Activated CD8-positive, alpha-beta memory T cell treated with anti-CD3 and anti-CD28 coated beads, Interleukin-2, amount 50 U/mL, for 1 hour (primary cell): Measurements from ENCODE around the gene SORL1.
"Not testable (repeated sequence)": the region's sequence is repeated elsewhere in the genome, so short reads cannot be mapped to it uniquely, and the experiment has no call there.

ENCODE experiments used
- DNase-seq: peaks from one replicate; pipeline ENCODE4 v3.0.0-alpha.2; 2020; ENCODE audit errors: extremely low read depth

SORL1 gene

DNA sequence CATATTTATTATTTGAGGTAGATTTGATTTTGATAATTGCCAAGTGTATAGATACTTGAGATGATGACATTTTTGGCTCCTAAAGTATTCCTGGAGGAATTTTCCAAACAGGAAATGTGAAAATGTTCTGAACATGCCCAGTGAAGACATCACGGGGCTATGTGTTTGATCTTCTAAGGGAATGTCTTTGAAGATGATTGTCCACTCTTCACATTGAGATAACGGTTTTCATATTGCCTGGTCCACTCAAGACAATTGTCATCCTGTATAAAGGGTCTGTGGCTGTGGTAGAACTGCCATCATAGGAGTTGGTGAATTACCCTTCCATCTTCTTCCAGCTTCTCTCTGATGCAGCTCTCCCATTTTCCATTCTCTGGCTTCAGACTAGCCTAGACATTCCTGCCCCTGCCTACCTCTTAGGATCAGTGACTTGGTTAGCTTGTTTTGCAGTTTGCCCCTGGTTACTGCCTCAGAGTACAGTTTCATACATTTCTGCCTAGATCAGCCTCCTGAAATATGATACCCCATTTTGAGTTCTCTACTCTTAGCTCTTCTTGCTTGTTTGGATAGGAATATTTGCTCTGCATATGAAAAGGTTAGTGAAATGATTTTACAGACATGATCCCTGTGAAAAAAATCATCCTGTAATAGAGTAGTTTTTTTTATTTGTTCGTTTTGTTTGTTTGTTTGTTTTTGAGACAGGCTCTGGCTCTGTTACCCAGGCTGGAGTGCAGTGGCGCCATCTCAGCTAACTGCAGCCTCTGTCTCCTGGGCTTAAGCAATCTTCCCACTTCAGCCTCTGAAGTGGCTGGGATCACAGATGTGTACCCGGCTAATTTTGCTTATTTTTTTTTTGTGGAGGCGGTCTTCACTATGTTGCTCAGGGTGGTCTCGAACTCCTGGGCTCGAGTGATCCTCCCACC is 112.0 kb downstream of the SORL1 start:
- DNase-seq, result no peak

DNA sequence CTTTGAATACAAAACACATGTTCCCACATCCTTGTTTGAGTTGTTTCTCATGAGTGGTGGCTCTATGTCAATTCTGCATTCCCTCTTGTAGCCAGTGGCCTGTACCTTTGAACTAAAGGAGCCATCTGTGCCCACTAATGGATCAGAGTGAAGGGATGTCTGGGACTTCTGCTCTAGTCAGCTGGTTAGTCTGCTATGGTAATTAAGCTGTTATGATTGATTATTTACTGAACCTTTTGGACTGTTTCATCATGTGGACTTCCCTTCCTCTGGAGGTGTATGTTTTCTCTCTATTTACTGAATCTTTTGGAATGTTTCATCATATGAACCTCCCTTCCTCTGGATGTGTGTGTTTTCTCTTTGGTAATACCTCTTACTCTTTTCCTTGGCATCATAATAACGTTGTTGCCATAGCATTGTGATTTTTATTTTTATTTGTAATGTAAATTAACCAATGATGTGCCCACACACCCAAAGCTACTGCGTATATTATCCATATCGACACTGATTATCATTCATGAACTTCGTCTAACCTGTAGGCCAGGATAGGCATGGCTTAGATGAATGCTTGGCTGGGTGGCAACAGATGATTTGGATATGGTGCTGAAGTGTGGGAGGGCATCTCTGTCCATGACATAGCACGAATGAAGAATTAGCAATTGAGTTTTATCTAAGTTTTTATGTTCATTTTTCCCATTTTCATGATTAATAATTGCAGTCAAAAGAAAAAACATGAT is 113.0 kb downstream of the SORL1 start:
- DNase-seq, result no peak

DNA sequence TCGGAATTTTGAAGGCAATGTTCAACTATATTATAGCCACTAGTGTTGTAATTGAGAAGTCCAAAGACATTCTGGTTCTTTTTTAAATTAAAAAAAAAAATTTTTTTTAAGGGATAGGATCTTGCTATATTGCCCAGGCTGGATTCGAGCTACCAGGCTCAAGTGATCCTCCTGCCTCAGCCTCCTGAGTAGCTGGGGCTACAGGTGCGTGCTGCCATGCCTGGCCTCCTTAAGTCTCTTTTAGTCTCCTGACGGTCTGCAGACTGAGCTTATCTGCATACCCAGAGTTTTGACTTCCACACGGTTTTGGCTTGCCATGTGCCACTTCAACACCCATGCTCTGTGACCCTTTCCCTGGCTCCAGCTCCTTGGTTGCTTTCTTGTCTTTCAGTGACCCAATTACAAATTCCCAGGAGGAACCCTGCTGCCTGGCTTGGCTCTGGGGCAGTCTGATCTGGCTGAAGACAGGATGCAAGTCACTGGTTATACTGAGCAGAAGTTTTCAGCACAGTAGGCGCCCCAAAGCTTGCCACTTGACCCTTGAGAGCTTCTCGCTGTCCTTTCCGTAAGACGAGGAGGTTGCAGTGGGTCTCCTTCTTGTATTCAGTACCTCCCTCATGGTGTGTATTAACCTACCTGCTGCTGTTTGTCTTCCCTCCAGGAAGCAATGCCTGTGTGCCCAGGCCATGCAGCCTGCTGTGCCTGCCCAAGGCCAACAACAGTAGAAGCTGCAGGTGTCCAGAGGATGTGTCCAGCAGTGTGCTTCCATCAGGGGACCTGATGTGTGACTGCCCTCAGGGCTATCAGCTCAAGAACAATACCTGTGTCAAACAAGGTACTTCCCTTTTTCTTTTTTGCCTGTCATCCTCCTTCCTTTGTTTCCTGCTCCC is 114.4 kb downstream of the SORL1 start:
- no peak for DNase-seq

DNA sequence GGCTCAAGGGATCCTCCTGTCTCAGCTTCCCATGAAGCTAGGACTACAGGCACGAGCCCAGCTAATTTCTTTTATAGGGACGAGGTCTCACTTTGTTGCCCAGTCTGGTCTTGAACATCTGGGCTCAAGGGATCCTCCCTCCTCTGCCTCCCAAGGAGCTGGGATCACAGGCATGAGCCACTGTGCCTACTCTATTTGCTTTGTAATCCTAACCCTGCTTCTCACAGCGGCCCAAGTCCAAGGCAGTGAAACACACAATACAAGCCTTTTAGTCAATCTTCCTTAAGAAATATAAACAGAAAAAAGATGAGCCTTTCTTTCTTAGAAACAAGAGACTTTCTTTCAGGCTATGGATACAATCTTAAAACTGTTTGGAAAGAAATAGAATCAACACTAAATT is 115.9 kb downstream of the SORL1 start:
- no peak for DNase-seq

DNA sequence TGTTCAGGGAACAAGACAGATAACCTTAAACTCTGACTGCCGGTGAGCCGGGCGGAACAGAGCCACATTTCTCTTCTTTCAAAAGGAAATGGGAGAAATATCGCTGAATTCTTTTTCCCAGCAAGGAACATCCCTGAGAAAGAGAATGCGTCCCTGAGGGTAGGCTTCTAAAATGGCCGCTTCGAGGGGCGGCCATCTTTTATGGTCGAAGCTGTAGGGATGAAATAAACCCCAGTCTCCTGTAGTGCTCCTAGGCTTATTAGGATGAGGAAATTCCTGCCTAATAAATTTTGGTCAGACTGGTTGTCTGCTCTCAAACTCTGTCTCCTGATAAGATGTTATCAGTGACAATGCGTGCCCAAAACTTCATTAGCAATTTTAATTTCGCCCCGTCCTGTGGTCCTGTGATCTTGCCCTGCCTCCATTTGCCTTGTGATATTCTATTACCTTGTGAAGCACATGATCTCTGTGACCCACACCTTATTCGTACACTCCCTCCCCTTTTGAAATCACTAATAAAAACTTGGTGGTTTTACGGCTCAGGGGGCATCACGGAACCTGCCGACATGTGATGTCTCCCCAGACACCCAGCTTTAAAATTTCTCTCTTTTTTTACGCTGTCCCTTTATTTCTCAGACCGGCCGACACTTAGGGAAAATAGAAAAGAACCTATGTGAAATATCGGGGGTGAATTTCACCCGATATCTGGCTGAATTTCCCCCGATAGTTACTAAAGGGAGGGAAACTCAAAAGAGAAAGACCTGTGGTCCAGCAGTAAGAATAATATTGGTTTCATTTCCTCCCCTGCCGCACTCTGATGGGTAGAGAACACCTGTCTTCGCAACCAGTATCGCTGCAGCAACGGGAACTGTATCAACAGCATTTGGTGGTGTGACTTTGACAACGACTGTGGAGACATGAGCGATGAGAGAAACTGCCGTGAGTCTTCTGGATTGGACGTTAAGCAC is 117.5 kb downstream of the SORL1 start:
- DNase-seq, result not testable (repeated sequence)

DNA sequence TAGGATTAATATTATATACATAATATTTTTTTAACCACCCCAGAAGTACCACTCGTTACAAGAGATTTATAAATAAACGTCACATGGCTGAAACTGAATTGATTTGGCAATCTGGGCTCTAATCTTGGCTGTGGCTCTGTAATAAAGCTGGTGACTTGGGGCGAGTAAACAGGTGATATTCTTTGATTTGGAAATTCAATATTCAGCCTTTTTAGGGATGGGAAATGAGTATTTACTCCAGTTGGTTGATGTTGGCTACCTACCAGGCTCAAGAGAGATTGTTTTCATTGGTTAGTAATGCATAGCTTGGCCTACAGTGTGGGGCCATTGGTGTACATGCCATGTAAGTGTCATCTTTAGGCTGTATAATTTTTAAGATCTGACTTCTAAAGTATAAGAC is 118.3 kb downstream of the SORL1 start:
- DNase-seq, result no peak

DNA sequence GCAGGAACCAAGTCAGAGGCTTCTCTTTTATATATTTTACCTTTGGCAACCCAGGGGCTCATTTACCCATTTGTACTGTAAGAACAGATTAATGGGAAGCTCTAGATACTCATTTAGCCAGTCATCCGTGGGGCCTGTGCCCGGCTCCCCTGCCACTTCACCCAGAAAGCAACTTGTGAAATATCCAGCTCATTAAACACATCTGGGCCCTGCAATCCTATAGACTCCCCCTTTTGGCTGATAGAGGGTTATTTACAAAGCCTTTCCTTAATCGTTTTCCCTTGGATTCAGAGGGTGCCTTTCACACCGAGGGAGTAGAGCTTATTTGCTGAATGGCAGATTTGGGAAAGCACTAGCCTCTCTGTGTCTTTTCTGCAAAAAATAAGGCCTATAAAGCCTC is 119.4 kb downstream of the SORL1 start:
- no peak for DNase-seq

DNA sequence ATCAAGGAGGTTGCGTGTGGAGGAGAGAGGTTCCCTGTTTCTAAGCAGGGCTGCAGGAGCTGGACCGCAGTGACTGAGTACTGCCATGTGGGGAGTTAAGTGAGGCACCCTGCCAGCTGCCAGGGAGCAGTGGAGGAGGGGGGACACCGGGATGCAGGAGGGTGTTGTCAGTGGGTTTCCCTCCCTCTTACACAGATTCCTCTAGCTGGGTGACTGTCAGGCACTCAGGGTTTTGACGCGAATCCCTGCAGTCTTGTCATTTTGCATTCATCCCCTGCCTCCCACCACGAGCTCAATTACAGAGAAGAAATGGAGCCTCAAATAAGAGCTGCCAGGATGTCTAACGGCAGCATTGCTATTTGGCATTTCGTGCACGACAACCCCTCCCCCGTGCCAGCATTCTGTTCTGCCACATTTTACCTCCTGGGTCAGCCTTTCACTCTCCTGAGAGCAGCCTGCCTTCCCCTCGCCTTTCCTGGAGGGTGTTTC is 120.5 kb downstream of the SORL1 start:
- DNase-seq, result no peak

DNA sequence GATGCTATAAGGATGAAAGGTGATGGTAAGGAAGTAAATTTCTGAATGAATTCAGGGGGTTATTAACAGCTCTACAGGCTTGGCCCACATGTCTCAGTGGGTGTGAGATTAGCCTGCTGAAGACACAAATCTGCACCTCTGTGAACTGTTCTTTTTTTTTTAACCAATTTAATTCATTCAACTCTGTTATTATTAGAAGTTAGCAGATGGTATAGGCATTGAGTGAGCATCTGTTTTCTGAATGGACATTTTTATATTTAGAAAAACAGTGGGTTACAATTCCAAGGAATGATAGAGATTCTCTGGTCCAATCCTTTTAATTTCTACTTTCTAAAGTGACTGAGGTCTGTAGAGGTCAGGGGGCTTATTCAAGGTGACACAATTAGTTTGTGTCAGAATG is 122.7 kb downstream of the SORL1 start:
- DNase-seq, result no peak

DNA sequence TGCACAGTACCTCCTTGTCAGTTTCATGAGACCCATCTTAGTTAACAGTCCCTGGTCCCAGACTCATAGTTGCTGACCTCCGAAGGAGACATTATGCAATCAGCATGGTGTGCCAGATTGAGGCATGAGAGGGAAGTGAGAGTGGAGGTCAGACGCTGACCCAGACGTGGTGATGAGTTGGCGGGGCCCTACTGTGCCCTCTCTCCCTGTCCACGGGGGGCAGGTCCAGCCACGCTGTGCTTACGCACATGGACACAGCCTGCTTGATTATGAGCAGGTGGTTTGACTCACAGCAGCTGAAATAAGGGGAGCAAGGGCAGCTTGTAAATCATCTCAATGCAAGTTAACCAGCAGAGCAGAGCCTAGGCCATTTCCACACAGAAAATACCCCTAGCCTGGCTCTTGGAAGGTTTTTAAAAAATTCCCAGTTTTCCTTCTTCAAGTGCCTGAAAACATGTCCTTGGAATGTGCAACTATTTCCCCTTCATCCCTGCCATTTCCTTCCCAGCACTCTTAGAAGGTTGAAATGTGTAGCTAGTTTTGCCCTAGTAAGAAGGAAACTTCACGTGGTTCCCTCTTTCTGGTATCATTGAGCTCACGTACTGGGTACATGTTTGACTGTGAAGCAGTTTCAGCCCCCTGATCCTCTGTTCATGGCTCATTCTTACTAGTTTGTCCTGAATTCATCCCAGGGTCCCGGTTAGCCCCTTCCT is 123.3 kb downstream of the SORL1 start:
- DNase-seq, result no peak

DNA sequence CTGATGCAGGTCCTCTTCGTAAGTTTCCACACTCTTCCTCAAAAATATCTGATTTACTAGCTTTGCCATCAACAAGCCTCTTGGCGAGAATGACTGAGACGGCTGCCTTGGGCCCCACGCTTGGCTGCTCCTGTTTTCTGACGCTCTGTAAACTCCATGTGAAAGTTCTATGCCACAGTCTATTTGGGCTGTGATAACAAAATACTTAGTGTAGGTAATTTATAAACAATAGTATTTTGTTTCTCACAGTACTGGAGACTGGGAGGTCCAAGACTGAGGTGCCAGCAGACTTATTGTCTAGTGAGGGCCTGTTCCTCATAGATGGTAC is 123.8 kb downstream of the SORL1 start:
- DNase-seq, result no peak

DNA sequence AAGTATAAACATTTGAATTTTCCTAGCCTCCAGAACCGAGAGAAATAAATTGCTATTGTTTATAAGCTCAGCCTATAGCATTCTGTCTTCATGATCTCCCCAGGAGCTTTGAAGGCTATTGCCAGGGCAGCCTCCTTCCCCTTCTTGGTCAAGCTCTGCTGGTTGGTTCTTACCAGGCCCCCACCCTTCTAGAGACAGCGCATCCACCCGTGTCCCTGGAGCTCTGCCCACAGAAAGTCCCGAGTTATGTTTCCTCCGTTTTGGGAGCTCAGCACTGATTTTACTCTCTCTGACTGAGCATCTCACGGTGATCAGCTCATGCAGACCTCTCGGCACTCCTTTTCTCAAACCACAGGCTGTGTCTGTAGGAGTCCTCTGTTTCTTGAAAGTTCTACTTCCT is 124.4 kb downstream of the SORL1 start:
- DNase-seq, result no peak

DNA sequence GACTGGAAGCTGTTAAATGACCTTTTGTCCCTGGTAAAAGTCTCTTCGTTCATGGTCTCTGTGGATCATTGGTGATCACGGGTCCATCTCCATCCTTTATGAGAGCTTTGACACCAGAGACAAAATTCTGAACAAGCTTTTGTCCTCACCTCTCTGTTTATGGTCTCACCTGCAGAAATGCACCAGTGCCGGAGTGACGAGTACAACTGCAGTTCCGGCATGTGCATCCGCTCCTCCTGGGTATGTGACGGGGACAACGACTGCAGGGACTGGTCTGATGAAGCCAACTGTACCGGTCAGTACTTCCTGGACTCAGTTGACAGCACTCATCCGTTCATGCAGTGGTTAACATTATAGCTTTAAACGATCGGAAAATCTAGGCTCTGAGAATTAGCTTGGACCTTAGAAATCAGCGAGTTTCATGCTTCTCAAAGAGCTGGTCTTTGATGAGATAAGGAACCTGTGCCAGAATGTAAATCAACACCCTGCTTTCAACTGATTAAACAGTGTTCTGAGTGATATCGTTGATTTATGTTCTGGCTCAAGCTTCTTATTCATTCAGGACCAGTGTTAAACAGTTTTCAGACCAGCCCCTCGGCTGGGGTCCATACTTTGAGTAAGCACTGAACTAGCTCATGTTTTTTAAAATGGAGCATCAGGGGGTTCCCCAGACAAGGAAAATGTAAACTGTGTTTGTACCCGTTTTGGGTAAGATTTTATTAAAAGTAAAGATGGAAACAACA is 125.2 kb downstream of the SORL1 start:
- DNase-seq, result no peak

DNA sequence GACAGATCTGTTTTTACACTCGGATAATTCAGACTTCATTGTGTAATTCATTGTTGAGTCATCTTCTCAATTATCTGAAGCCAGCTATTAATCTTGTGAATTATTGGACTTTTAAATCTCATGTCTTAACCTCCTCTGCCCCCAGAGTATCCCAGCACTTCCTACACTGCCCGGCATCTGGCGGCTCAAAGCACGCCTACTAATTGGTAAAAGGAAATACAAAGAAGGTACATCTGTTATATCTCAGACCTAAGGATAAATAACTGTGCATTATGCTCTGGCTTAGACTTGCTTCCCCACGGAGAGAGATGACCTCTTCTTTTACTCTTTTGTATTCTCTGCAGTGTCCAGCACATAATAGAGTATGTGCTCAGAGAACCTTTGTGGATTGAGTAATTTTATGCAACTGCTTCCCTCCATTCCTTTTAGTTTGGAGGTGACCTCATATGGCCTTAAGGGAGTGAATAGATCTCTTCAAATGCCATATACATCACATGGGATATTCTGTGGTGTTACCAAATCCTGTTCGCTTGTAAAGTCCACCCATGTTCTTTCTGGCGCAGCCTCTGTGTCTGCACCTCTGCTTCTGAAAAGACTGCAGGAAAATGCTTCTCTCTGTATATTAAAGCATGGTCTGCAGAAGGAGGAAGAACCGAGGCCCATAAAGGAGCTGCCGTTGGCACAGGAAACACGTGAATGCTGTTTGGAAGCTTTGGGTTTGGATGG is 126.3 kb downstream of the SORL1 start:
- DNase-seq, result no peak

DNA sequence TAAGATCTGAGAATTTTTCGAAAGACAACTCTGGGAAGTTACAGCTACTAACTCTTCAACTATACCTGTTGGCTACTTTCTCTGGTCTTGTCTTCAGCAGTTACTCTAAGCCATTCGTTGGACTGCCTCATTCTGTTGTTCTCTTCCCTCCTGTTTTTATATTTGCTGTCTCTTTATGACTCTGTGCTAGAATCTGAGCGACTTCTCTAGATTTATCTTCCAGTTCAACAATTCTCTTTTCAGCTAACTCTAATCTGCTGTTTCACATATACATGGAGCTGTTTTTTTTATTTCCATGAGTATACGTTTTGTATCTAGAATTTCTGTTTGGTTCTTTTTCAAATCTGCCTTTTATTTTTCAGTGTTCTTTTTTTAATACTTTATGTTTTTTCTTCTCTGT is 128.0 kb downstream of the SORL1 start:
- no peak for DNase-seq

DNA sequence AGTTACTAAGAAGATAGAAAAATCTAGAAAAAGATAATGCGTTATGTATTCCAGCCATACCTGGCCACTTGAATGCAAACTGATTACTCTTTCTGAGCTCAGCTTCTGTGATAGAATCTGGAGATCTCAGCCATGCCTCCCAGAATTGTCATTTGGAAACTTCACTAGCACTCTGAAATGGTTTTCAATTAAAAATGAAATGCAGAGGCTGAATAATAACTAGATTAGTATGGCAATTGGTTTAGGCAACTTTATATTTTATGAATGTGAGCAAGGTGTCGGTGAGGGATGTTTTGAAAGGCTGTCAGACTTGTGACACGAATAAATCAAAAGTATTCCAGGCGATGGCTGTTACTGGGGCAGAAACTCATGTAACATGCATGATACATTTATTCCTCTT is 129.5 kb downstream of the SORL1 start:
- no peak for DNase-seq

DNA sequence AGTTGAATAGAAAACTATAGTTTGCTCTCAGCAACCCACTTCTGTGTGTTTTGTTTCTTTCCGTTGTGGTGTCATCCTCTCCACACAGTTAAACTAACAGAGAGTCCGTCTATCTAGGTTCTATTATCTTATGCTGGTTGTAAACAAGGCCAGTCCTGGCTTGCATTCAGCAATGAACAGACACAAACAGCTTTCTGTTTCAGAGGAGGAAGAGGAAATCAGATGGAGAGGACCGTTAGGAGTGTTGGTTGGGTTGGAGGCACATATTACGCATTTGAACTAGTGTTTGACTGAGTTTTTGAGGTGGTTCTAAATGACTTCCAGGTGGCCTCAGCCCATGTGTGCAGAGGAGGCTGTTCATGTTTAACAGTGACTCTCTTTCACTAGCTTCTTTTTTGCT is 130.2 kb downstream of the SORL1 start:
- DNase-seq, result no peak

DNA sequence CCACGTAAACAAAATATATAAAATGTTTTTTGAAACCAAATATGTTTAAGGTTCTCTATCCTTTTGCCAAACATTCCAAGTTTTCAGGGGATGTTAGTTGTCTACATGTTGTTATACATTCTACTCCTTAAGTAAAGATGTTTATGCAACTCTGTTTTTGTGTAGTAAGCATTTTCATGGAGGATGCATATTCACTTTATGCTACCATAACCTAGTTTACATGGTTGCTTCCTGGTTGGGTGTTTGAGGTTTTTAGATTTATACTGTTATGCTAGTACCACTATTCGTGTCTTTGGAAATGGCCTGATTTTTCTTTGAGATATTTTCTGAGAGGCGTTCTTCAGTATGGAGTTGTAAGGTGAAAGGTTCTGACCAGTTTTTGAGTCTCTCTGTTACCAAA is 131.7 kb downstream of the SORL1 start:
- DNase-seq, result no peak

DNA sequence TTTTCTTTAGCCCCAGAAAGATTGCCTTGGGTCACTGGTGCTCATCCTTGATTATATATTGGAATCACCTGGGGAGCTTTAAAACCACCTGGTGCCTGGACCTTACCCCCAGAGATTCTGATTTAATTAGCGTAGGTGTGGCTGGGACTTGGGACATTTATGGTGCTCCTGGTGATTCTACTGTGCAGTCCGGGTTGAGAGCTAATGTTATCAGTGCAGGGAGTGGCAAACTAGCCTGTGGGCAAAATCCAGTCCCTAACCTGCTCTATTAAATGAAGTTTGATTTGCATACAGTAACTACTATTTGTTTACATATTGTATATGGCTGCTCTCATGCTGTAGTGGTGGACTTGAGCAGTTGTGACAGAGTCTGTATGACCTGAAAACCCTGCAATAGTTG is 134.6 kb downstream of the SORL1 start:
- DNase-seq, result no peak
